B cell (primary cell): ENCODE data around the gene AMER3.

Experiments used
- EZH2 ChIP-seq: IDR thresholded peaks from 2 replicates; pipeline ENCODE4 v1.6.1; 2012; ENCODE audit warnings: borderline replicate concordance, low read depth, mild to moderate bottlenecking, moderate library complexity, low read length; ENCODE audit not compliant: insufficient read depth, poor library complexity, severe bottlenecking
- TF ChIP-seq, protein P1 (sequence below): fragments of 200-600 bp; IDR thresholded peaks from one replicate; pipeline ENCODE4 v1.8.0; 2022; ENCODE audit warnings: antibody characterized with exemption, mild to moderate bottlenecking

GRCh38 chr2:130810490-130810889 is 55.1 kb downstream of the AMER3 start:
- TF ChIP-seq, protein P1, sequence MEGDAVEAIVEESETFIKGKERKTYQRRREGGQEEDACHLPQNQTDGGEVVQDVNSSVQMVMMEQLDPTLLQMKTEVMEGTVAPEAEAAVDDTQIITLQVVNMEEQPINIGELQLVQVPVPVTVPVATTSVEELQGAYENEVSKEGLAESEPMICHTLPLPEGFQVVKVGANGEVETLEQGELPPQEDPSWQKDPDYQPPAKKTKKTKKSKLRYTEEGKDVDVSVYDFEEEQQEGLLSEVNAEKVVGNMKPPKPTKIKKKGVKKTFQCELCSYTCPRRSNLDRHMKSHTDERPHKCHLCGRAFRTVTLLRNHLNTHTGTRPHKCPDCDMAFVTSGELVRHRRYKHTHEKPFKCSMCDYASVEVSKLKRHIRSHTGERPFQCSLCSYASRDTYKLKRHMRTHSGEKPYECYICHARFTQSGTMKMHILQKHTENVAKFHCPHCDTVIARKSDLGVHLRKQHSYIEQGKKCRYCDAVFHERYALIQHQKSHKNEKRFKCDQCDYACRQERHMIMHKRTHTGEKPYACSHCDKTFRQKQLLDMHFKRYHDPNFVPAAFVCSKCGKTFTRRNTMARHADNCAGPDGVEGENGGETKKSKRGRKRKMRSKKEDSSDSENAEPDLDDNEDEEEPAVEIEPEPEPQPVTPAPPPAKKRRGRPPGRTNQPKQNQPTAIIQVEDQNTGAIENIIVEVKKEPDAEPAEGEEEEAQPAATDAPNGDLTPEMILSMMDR, result no peak
- no peak for TF ChIP-seq EZH2
